A549 (cell line): Measurements from ENCODE around the gene MAML2.

Experiments
- BHLHE40 ChIP-seq: IDR thresholded peaks from 2 replicates; pipeline ENCODE4 v1.6.1; 2012; ENCODE audit warnings: low read depth, low read length, inconsistent platforms
- RARB ChIP-seq: fragments of 250-450 bp; sonication (Bioruptor Pico); IDR thresholded peaks from 2 replicates; pipeline ENCODE4 v1.8.0; 2021; ENCODE audit warnings: mild to moderate bottlenecking, moderate library complexity
- TF ChIP-seq, protein P1 (sequence below): fragments of >200 bp; sonication (Bioruptor Twin); formaldehyde crosslinking; IDR thresholded peaks from 3 replicates; pipeline ENCODE4 v1.6.1; 2016
- TF ChIP-seq, protein P2 (sequence below): IDR thresholded peaks from 2 replicates; pipeline ENCODE4 v1.6.1; 2012

DNA sequence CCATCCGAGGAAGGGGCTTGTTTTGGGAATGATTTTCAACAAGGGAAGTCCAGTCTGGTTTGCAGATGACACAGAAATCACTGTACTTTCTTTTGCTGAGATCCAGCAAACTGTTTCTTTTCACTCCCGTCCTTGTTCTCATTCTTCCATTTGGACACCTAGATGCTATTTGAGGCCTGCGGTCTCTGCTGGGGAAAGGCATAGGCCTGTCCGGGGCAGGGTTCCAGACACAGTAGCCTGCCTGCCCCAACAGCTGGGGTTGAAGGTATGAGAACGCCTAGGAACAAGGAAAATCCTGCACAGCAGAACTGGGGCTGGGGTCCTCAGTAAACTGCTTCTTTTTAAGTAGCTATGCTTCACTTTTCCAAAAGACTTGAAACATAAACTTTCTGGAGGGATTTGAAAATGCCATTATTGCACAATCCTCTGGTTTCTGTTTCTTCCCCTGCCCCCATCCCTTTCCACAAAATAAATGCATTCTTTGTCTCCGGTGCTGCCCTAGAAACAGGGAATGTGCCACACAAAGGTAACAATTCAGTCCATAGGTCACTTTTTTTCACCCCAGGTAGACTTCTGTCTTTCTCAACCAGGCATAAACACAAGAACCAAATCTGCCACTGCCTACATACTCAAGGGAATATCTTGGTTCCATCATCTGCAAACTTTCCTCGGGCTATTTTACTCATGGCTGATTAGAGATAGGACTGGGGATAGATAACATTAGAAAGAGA lies 244.3 kb downstream of the MAML2 start:
- TF ChIP-seq, protein P1, sequence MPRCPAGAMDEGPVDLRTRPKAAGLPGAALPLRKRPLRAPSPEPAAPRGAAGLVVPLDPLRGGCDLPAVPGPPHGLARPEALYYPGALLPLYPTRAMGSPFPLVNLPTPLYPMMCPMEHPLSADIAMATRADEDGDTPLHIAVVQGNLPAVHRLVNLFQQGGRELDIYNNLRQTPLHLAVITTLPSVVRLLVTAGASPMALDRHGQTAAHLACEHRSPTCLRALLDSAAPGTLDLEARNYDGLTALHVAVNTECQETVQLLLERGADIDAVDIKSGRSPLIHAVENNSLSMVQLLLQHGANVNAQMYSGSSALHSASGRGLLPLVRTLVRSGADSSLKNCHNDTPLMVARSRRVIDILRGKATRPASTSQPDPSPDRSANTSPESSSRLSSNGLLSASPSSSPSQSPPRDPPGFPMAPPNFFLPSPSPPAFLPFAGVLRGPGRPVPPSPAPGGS: no peak
- TF ChIP-seq RARB: no peak
- TF ChIP-seq BHLHE40: no peak
- TF ChIP-seq, protein P2, sequence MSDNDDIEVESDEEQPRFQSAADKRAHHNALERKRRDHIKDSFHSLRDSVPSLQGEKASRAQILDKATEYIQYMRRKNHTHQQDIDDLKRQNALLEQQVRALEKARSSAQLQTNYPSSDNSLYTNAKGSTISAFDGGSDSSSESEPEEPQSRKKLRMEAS: no peak
